GM18498 (cell line): Measurements from ENCODE around the gene UST.
"Not testable (repeated sequence)": the region's sequence is repeated elsewhere in the genome, so short reads cannot be mapped to it uniquely, and the experiment has no call there.

Source experiments
- ATAC-seq: cut with Tn5 transposase; IDR thresholded peaks from one replicate; pipeline ENCODE4 v1.9.1; 2021; ENCODE audit warnings: mild to moderate bottlenecking, moderate library complexity; ENCODE audit not compliant: unreplicated experiment

UST gene

DNA sequence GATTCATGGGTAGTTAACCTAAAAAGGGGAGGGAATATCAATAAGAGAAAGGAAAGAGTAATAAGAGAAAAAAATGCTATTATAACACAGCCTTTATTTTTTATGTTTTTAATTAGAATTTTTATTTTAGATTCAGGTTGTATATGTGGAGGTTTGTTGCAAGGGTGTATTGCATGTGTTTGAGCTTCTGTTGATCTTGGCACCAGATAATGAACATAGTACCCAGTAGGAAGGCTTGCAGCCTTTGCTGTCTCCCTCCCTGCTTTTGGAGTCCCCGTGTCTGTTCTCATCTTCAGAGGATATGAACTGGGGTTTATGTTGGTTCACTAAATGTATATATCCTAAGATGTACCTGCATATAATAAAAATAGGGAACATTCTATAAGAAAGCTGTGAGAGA lies 250.0 kb downstream of the UST start:
- no peak for ATAC-seq

DNA sequence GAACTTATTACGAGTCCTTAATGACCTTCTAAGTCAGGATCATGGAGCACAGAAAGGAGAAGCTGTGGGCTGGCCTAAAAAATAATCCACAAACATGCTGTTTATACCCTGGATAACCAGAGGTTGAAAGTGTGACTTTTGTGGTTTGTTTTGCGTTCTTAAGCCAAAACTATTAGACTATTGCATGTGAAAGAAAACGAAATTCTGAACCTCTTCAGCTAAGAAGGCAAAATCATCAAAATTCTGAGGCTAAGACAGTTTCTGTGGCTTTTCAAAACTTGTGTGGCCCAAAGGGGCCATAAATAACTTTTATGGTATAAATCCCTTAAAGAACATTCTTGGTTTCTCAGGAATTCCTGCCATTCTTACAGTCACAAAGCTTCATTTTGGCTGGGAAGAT lies 251.0 kb downstream of the UST start:
- ATAC-seq, result no peak

- no peak for ATAC-seq
Observed at GRCh38 chr6:148998704-148999103, 251.9 kb downstream of the UST start.

DNA sequence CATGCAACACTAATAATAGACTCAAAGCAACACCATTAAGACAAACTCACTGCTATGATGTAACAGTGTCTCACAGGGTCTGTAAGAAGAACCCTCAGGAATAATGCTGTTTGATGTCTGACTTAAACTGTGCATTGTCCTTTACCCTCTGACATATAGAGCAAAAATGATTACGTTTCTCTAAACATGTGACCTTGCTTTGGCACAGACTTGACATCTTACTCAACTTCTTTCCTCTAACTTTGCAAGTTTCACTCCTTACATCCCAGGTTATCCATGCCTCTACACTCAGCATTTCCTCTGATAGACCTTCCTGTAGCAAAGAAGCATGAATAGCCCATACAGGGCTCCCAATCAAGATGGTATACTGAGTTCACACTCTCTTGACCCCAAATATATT lies 252.7 kb downstream of the UST start:
- ATAC-seq, result no peak

DNA sequence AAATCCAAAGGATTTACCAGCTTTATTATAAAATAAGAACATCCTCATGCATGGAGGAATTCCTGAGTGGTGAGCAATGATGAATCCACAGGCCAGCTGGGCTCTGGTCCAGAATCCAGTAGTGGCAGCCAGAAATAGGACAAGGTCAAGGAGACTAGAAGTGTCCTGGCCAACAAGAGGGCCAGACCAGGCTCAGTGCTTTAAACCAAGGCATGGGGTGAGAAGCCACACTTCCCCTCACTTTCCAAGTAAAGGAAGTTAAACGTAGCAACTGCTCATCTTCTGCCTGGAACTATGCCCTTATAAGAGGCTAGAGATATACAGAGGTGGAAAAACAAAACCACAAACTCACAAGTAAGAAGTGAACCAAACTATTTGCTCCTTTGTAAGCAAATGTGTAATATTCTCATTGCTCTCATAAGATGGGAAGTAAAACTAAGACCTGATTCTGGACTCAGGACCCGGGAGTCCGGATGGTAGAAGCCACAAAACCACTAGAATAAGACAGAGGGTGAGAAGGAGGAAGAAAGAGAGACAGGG lies 253.2 kb downstream of the UST start:
- no peak for ATAC-seq

GRCh38 chr6:149001422-149001821 lies 254.6 kb downstream of the UST start:
- no peak for ATAC-seq

DNA sequence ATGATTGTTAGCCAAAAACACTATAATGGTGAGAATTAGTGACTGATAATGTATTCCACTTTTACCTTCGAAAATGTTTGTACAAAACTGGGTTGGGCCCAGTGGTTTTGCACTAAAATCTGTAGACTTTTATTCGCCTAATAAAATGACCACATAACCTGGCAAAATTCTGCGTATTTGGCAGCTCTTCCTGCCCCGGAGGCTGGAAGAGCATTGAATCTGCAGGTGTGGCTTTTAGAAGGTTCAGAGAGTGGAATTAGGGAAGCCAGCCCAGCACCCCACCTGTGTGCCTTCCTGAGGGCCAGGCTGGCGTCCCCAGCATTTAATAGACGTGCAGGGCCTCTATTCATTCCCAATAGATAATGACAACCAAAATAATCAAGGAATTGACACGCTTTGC lies 256.7 kb downstream of the UST start:
- no peak for ATAC-seq

GRCh38 chr6:149004664-149005063 lies 257.8 kb downstream of the UST start:
- no peak for ATAC-seq

DNA sequence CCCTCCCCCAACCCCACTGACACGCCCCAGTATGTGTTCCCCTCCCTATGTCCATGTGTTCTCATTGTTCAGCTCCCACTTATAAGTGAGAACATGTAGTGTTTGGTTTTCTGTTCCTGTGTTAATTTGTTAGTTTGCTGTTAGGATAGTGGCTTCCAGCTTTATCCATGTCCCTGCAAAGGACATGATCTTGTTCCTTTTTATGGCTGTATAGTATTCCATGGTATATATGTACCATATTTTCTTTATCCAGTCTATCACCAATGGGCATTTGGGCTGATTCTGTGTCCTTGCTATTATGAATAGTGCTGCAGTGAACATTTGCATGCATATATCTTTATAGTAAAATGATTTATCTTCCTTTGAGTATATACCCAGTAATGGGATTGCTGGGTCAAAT lies 259.4 kb downstream of the UST start:
- ATAC-seq, result not testable (repeated sequence)

DNA sequence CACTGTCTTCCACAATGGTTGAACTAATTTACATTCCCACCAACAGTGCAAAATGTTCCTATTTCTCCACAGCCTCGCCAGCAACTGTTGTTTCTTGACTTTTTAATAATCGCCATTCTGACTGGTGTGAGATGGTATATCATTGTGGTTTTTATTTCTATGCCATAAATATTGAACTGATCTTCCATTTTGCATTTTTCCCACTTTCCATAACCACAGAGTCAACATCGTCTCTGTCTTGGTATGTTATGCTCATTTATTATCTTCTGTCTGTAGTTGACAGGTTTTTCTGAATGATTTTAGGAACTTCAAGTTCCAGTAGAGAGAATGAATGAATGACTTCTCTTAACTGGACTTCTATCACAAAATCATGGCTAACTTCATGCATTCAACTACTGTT lies 259.8 kb downstream of the UST start:
- ATAC-seq, result no peak

DNA sequence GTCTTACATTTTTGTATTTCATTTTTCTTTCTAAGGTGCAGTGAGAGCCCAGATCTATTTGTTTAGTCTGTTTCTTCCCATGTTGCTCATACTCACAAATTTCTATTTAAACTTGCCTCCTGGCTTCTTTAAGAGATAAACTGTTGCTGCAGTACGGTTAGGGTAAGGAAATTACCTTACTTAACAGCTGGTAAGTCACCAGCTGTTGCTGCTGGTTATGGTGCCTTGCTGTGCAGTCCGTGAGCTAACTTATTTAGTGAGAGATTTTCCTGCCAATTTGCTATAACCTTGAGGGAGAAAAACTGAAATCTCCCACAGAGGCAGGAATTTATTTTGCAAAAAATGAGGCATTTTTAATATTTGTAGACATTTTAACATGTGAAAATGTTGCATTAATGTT lies 261.0 kb downstream of the UST start:
- ATAC-seq, result no peak

DNA sequence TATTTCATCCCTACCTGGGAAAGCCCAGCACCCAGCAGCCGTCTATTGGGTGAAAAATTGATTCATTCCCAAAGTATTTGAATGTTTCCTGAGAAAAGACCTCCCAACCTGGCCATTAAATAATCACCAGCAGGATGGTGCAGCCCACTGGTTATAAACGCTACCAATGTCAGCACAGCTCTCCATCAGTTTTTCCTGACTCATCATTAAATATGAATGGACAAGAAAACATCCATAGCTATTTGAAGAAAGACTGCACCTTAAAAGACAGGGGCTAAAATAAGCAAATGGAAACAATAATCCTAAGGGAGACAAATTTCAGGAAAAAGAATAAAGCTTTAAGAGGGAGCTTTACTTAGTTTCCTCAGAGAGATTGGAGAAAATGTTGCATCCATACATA lies 261.9 kb downstream of the UST start:
- ATAC-seq, result no peak

DNA sequence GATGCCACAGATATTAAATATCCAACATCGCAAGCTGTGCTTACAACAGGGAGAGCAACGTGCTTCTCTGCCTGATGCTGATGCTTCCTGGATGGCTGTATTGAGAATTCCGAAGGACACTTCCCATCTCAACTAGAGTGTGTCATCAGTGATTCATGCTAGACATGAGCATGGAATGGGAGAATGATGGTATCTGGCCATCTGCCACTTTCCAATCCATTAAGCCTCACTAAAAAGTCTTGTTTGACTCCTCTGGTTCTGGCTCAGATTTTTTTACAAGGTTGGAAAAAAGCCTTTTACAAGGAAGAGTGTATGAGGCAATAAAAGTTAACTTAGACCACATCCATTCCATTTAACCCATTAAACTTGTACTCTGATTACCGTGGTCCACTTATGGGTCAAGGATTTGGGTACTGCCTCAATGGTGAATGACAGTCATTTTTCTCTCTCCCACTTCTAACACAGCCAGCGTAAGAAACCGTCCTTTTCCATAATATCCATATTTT lies 265.3 kb downstream of the UST start:
- no peak for ATAC-seq

DNA sequence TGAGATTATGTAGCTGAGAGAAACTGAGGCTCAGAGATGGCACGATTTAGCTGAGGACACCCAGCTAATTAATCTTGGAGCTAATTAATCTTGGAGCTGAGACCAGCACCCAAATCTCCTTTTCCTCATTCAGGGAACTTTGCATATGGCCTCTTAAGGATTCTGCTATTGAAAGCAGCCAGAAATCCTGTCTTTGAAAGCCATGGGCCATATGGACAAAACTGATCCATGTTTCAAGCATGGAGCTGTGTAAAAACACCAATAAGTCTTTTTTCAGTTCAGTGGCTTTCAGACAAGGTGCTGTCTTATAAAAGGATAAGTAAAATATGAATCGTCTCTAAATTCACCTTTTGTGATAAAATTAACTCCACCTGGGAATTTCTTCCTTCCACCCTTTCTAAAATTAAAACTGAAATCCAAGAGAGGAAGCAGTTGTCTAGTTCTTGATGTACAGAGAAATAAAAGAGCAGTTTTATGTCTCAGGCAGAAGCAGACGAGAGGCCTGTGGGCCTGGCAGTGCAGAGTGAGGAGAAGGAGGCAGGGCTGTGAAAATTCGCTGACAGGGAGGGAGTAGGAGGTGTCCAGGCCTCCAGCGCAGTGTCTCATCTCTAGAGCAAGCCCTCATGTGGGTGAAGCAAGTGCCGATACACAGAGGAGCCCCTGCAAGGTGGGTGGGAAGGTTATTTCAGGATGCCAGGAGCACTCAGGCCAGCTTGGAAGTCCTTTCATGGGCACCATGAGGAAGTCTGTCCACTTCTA lies 266.9 kb downstream of the UST start:
- ATAC-seq, result no peak

GRCh38 chr6:149014631-149015534 lies 268.1 kb downstream of the UST start:
- ATAC-seq, result no peak

DNA sequence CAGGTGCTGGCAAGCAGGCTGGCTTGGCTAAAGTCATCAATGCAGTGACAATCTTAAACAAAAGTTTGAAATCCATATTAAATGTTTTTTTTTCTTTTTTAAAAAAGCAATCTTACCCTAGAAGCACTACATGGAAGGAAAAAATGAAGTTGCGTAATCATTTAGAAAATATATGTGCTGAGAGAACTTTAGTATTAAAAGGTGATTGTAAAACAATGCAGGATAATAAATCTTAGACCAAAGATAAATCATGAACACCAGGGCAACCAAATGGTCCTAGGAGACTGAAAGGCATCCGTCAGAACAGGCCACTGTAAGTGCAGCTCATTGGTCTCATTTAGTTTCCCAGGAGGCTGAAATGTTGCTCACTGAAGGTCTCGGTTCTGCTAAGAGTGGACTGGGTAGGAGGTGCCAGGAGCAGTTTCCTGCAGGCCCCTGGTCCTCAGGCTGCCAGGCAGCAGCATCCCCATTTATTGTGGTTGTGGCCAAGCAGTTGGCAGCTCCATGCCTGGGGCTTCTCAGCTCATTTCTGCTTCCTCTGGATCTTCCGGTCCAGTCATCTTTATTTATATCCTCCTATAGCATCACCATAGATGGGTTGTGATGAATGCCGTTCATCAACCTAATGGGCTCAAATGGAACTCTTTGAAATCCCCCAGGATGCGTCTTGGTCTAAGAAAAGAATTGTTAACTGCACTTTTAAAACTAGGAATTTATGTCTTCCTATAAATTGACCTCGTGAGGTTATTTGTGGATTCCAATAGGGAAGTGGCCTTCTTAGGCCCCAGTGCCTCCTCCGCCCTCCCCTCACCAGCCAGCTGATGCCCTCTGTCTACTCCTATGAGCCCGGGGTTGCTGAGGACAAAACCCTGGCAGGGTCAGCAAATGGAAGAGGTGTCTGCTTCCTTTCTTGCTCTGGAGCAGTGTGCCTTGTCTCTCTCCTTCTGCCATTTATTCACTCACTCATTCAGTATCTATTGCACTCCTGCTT lies 269.0 kb downstream of the UST start:
- no peak for ATAC-seq

GRCh38 chr6:149016716-149017115 lies 269.9 kb downstream of the UST start:
- ATAC-seq, result no peak

DNA sequence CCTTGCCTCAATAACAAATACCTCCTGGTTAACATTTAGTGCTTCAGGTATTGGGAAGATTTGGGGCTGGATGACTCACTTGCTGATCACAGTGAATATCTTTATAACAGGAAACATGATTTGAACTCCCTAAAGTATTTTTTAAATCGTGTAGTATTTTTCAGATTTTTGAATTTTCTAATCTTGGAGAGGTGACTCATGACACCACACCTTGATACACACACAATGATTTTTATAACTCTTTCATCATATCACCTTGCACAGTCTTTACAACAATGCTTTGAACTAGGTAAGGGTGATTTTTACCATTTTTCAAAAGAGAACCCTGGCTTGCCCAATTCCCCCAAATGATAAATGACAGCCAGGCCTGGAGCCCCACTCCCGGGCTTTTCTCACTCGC lies 273.5 kb downstream of the UST start:
- no peak for ATAC-seq

GRCh38 chr6:149024361-149024760 lies 277.5 kb downstream of the UST start:
- no peak for ATAC-seq

- ATAC-seq, result no peak
Observed at GRCh38 chr6:149025061-149025460, 278.2 kb downstream of the UST start.

DNA sequence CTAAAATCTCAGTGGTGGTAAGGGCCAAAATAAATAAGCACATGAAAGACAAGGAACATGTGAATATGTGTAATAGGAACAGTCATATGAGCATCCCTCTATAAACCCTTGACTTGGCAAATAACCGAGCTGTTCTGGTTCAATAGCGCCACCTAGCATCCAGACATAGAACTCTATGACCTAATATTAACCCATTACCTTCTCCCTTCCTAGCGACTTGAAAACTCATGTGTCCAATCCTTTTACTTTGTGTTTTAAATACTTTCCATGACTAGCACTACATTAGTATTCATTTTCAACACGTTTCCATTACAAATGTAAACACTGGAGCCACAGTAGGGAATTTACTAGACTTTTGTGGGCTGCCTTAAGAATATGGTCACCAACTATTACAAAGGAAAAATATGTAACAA lies 279.7 kb downstream of the UST start:
- ATAC-seq, result no peak
